ENCODE results near the gene PTCRA.
"Not testable (repeated sequence)": the region's sequence is repeated elsewhere in the genome, so short reads cannot be mapped to it uniquely, and the experiment has no call there.

Gene PTCRA

GRCh38 chr6:42915732-42916131 lies at the start of gene PTCRA:
Gene PTCRA, plus strand, starts transcription at chr6:42916053. Its CDS starts 17 bp downstream, at chr6:42916070.
- DNase-seq (ENCODE audit: low read depth), result no peak

- no peak for DNase-seq (ENCODE audit: low read depth)
Observed at GRCh38 chr6:42870145-42870936, 45.5 kb upstream of the PTCRA start.

DNA sequence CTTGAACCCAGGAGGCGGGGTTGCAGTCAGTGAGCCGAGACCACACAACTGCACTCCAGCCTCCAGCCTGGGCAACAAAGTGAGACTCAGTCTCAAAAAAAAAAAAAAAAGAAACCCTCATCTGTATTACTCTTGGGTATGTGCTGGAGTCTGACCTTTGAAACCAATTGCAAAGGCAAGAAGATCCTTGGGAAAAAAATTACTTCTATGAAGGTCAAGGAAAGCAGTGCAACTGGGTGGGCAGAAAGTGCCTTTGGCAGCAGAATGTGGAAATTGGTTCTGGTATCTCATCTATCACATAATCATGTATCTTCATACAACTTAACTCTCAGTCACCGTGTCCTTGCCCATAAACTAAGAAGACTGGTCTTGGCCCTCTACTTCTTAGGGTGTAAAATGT lies 44.1 kb upstream of the PTCRA start:
- no peak for DNase-seq (ENCODE audit: low read depth)

GRCh38 chr6:42873313-42873712 lies 42.5 kb upstream of the PTCRA start:
- DNase-seq (ENCODE audit: low read depth), result no peak

DNA sequence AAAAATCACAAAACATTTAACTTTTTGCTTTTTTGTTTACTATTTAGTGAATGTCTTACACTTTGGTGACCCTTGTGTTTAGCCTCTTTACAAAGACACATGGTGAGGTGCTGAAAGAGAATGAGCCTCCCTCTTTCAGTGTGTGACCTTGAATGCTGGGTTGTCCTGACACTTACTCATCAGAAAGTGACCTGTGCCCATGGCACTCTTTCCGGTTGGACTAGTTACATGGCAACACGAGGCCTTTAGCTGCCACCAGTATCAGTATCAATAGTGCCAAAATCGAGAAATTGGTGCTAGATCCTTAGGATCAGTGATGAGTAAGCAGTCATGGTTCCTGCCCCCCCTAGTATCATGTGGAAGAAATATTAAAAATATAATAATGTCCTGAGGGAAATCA lies 38.2 kb upstream of the PTCRA start:
- DNase-seq (ENCODE audit: low read depth), result no peak

DNA sequence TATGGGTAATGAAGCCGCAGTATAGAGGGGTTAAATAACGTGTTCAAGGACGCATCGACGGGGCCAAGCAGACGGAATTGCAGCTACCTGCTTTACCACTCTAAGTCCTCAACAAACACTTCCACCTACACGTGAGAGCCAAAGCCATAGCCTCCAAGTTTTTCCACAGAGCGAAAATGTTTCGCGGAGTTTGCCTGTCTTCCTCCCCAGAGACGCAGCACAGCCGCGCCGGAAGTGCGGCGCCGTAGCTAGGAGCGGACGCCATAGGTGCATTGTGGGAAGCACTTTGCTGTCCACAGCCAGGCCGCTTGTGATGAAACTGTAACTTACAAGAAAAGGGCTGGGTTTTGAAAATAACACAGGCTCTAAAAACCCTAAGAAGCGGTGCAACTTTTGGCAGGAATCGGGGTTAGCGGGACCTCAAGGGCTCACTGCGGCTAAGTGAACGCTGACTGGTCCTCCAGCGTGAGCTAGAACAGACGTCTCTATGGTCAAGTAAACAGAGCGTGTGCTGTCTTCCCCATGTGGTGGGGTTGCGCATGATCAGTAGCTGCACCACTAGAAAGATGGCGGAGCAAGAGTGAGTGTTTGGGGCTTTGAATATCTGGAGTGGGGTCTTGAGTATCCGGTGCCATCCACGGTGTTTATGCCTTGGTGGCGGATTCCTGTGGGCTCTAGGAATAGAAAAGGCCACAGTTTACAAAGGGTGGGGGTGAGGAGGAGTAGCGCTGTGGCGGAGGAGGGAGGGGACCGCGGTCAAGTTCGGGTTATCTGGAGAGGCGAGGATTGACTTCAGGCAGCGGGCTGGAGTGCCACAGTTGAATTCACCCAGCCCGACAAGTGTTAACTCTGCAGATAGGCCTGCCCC lies 36.2 kb upstream of the PTCRA start, which contains the start of gene RPL7L1:
RPL7L1 (plus strand) TSS at position 245 of the 868 bp plus-strand sequence; CDS start at position 540, 295 bp downstream.
- peak; percentile 77 for DNase-seq (ENCODE audit: low read depth)

DNA sequence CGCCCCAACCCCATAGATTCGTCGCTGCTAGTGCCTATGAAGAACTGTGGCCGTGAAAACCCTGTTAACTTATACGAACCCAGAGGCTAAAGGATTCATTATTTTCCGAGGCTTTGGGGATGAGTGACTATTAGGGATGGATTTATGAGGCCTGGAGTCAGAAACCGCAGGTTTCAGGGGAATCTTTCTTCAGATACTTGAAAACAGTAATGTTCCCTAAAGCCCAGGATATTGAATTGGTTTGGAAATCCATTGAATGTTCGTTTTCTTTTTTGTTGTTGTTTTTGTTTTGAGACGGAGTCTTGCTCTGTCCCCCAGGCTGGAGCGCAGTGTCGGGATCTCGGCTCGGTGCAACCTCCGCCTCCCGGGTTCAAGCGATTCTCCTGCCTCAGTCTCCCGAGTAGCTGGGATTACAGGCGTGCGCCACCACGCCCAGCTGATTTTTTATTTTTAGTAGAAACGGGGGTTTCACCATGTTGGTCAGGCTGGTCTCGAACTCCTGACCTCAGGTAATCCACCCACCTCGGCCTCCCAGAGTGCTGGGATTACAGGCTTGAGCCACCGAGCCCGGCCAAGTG lies 35.5 kb upstream of the PTCRA start:
- not testable (repeated sequence) for DNase-seq (ENCODE audit: low read depth)

GRCh38 chr6:42880871-42881270 lies 35.0 kb upstream of the PTCRA start:
- DNase-seq (ENCODE audit: low read depth), result not testable (repeated sequence)

- no peak for DNase-seq (ENCODE audit: low read depth)
Observed at GRCh38 chr6:42885702-42886101, 30.2 kb upstream of the PTCRA start.

DNA sequence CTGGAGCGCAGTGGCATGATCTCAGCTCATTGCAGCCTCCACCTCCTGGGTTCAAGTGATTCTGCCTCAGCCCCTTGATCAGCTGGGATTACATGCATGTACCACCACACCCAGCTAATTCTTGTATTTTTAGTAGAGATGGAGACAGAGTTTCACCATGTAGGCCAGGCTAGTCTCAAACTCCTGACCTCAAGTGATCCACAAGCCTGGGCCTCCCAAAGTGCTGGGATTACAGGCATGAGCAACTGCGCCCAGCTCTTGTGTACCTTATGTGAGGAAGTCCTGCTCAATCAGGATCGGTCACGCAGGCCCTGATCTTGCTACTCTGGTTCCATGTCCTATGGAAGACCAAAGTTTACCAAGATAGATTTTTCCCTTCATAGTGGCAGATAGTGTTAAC lies 27.7 kb upstream of the PTCRA start:
- DNase-seq (ENCODE audit: low read depth), result not testable (repeated sequence)

GRCh38 chr6:42889815-42890214 lies 26.0 kb upstream of the PTCRA start:
- no peak for DNase-seq (ENCODE audit: low read depth)

DNA sequence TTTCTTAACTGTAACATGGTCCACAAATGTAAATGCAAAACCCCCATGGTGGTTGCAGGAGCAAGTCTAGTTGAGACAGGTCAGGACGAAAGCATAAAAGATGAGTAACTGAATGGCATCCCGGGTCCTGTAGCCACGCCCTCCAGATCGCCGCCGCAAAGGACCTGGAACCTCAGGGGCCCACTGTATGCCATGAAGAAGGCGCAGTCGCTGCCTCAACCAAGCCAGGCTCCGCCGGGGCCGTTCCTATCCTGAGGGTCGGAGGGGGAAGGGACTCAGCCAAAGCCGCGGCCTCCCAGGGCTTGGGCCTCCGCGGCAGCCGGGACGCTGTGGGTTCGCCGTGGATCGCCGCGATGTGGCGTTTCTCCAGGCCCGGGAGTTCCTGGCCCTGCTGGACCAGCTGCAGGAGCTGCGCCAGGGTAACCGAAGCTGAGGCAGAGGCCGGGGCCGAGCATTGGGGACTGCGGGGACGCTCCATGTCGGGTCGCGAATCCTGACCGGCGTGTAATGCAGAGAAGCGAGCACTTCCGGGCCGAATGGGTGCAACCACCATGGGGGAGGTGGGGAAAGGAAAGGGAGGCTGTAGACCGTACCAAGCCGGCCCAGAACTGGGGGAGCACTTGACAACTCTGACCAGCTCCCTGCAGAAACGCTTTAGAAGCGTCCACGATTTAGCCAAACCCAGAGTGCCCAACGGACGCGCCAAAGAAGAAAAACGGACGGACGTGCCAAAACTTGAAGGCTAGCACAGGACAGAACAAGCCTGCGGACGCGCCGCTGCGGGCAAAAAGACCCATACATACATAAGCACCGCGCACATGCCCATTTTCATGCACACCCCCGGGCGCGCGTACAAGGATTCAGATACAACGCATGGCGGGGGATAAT lies 25.3 kb upstream of the PTCRA start:
- DNase-seq (ENCODE audit: low read depth), result peak; percentile 80

- no peak for DNase-seq (ENCODE audit: low read depth)
Observed at GRCh38 chr6:42891199-42891722, 24.6 kb upstream of the PTCRA start.

- not testable (repeated sequence) for DNase-seq (ENCODE audit: low read depth)
Observed at GRCh38 chr6:42894041-42894828, 21.6 kb upstream of the PTCRA start.

- no peak for DNase-seq (ENCODE audit: low read depth)
Observed at GRCh38 chr6:42896178-42896719, 19.6 kb upstream of the PTCRA start.

DNA sequence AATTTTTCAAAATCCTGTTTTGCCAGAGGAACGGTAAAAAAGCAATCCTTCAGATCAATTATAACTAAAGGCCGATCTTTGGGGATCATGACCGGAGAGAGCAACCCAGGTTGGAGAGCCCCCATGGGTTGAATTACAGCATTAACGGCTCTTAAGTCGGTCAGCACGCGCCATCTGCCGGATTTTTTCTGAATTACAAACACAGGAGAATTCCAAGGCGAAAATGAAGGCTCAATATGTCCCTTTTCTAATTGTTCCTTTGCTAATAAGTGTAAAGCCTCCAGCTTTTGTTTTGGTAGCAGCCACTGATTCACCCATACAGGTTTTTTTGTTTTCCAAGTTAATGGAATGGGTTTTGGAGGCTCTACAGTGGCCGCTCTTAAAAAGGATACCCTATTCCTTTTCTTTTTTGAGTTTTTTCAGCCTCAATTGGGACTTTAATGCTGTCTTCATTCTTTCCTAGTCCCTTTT lies 16.9 kb upstream of the PTCRA start:
- DNase-seq (ENCODE audit: low read depth), result peak; percentile 31

DNA sequence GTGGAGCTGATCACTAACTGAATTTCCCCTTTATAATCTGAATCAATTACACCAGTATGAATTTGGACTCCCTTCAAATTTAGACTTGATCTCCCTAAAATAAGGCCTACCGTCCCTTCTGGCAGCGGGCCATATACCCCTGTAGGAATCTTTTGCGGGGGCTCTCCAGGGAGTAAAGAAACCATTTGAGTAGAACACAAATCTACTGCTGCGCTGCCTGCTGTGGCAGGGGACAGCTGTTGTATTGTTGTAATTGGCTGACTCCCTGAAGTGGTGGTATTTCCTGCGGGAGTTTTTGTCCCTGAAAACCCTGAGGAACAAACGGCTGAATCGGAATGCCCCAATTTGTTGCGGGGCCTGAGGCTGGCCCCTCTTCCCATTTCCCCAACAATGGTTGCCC lies 16.0 kb upstream of the PTCRA start:
- DNase-seq (ENCODE audit: low read depth), result no peak

DNA sequence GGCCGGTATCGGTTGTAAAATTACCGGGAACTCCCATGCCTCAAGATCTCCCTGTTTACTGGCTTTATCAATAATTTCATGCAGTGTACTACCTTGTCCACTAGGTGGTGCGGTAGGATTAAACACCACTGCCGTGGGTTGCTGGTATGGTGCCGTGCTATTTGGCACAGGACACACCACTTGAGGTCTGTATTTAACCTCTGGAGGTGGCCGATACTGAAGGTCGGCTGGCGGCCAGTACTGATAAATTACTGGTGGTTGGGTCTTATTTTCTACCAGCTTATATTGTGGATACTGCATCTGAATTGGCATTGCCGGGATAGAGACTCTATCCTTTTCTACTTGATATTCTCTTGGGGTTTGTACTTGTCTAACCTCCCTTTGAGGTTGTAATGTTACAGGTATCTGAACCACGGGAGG lies 14.3 kb upstream of the PTCRA start:
- DNase-seq (ENCODE audit: low read depth), result peak; percentile 41

DNA sequence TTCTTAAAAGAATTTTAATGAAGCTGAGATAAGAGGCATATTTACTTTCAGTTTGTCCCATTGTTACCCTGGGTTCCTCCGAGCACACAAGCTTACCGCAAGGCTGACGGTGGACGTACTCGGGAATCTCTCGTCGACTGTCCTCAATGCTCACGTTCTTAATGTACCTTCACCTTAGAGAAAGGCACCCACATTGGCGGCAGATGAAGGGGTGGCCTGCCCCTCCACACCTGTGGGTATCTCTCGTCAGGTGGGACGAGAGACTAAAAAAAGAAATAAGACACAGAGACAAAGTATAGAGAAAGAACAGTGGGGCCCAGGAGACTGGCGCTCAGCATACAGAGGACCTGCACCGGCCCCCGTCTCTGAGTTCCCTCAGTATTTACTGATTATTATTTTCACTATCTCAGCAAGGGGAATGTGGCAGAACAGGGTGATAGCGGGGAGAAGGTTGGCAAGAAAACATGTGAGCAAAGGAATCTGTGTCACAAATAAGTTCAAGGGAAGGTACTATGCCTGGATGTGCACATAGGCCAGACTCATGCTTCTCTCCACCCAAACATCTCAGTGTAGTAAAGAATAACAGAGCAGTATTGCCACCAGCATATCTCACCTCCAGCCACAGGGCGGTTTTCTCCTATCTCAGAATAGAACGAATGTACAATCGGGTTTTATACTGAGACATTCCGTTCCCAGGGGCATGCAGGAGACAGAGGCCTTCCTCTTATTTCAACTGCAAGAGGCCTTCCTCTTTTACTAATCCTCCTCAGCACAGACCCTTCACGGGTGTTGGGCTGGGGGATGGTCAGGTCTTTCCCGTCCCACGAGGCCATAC lies 13.2 kb upstream of the PTCRA start:
- not testable (repeated sequence) for DNase-seq (ENCODE audit: low read depth)

Data from T-helper 22 cell (primary cell).